PC-3 (cell line): ENCODE measurements around the gene KCNQ4.

ENCODE experiments used
- EZH2 ChIP-seq: fragments of 300-600 bp; sonication (generic); IDR thresholded peaks from one replicate; pipeline ENCODE4 v1.6.1; 2017; ENCODE audit warnings: antibody characterized with exemption, mild to moderate bottlenecking, low read length; ENCODE audit not compliant: unreplicated experiment
- TF ChIP-seq, protein P1 (sequence below): fragments of 300-600 bp; sonication (generic); conservative IDR thresholded peaks from 2 replicates; pipeline ENCODE4 v1.5.1; 2017; ENCODE audit warnings: antibody characterized with exemption, low read depth, mild to moderate bottlenecking, low read length

- TF ChIP-seq, protein P1, sequence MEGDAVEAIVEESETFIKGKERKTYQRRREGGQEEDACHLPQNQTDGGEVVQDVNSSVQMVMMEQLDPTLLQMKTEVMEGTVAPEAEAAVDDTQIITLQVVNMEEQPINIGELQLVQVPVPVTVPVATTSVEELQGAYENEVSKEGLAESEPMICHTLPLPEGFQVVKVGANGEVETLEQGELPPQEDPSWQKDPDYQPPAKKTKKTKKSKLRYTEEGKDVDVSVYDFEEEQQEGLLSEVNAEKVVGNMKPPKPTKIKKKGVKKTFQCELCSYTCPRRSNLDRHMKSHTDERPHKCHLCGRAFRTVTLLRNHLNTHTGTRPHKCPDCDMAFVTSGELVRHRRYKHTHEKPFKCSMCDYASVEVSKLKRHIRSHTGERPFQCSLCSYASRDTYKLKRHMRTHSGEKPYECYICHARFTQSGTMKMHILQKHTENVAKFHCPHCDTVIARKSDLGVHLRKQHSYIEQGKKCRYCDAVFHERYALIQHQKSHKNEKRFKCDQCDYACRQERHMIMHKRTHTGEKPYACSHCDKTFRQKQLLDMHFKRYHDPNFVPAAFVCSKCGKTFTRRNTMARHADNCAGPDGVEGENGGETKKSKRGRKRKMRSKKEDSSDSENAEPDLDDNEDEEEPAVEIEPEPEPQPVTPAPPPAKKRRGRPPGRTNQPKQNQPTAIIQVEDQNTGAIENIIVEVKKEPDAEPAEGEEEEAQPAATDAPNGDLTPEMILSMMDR, result no peak
- no peak for TF ChIP-seq EZH2
Measured at GRCh38 chr1:40879482-40880175, 96.0 kb downstream of the KCNQ4 start.
